Measurements from ENCODE around the gene RPL36AL.

DNA sequence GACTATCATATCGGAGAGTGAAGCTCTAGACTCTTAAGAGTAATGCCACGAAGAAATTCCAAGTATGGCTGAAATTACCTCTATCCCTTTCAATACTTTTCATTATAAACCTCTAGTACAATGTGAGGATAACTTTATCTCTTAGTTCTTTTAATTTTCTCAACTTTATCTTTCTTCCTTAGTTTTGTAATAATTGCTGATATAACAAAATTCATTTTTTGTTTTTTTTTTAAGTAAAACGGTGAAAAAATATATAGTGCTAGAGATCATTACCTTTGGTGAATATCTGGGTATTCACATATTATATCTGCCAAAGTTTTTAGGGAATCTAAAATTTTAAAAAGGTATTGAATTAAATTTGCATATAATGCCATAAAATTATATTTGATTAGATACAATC lies 34.1 kb upstream of the RPL36AL start:
- TF ChIP-seq, protein P1, sequence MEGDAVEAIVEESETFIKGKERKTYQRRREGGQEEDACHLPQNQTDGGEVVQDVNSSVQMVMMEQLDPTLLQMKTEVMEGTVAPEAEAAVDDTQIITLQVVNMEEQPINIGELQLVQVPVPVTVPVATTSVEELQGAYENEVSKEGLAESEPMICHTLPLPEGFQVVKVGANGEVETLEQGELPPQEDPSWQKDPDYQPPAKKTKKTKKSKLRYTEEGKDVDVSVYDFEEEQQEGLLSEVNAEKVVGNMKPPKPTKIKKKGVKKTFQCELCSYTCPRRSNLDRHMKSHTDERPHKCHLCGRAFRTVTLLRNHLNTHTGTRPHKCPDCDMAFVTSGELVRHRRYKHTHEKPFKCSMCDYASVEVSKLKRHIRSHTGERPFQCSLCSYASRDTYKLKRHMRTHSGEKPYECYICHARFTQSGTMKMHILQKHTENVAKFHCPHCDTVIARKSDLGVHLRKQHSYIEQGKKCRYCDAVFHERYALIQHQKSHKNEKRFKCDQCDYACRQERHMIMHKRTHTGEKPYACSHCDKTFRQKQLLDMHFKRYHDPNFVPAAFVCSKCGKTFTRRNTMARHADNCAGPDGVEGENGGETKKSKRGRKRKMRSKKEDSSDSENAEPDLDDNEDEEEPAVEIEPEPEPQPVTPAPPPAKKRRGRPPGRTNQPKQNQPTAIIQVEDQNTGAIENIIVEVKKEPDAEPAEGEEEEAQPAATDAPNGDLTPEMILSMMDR (IDR thresholded peaks at IDR 0.05; ENCODE audit: insufficient read depth, low read depth, low read length) = no peak
- no peak for TF ChIP-seq EZH2 (IDR thresholded peaks at IDR 0.05; ENCODE audit: insufficient read depth, low read length)

Data from astrocyte (in vitro differentiated cells and primary cell).